ENCODE measurements around the gene GIMAP8. TPM values are rescaled to one million over a fixed set of nuclear protein-coding genes. Genes with fewer than 3 reads are reported as not detected.

The GIMAP8 gene
- total RNA-seq, 1 experiment from 2014 or later = not detected

GRCh38 chr7:150417239-150417638, 33.2 kb upstream of the GIMAP8 start:
- Histone ChIP-seq H3K9ac (ENCODE audit: low read length) (no peak overlapping the region), H3K79me2 (ENCODE audit: low read length) (no peaks in the 10 kb centered on the region), H3K4me1 (ENCODE audit: low read length) (no peaks in the 10 kb centered on the region), H3K9me2 (replicated peaks; ENCODE audit: insufficient read depth, low read length) (no peaks in the 10 kb centered on the region), H4K20me1 (ENCODE audit: insufficient read depth, low read depth, low read length) (no peaks in the 10 kb centered on the region), H3K4me2 (ENCODE audit: low read depth, low read length, poor library complexity, severe bottlenecking) (no peak overlapping the region), H3K27me3 (ENCODE audit: low read length) (no peaks in the 10 kb centered on the region), H3K27ac (ENCODE audit: low read length) (no peak overlapping the region), H2AFZ (ENCODE audit: low read length) (no peak overlapping the region), H3K9me3 (ENCODE audit: low read length) (no peaks in the 10 kb centered on the region), H3K36me3 (ENCODE audit: insufficient read depth, low read length) (no peaks in the 10 kb centered on the region), H3K4me3 (ENCODE audit: low read length) (no peak overlapping the region)
- no peak for DNase-seq

DNA sequence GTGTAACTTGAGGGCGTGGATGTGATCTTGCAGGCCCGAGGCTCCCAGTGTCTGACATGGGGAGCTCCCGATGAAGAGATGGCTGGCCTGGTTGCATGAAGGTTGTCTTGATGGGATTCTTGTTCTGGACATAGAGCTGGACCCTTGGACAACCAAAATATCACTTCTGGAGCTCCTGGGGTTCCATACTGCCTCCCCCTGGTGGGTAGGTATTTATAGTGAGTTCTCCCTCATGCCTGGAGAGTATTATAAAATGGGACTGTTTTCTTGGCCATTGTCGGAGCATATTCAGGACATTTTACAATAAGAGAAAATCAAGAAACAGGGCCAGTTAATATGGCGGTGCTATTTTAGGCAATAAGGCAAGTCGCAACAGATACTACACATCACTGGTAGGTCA, 32.6 kb upstream of the GIMAP8 start:
- DNase-seq = no peak
- no peak overlapping the region for H3K4me2 ChIP-seq (ENCODE audit: low read depth, low read length, poor library complexity, severe bottlenecking)

DNA sequence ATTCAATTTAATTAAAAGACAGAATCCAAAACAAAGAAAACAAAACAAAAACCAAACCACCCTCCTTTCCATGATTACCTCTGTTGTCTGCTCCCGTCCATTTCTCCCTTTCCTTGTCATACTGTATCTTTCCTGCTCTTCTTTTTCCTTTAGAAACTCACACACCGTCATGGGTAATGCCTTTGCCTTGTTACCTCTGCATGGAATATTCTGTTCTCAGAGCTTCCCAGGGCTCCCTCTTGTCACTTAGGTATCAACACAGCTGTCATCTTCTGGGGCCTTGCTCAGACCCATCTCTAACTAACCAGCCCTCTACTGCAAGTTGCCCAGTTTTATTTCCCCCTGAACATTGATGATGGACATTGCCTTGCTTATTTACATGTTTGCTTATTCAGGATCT, 30.2 kb upstream of the GIMAP8 start:
- Histone ChIP-seq H3K27ac (ENCODE audit: low read length) (no peak overlapping the region), H2AFZ (ENCODE audit: low read length) (no peak overlapping the region), H3K4me3 (ENCODE audit: low read length) (no peak overlapping the region), H3K4me2 (ENCODE audit: low read depth, low read length, poor library complexity, severe bottlenecking) (no peak overlapping the region), H3K27me3 (ENCODE audit: low read length) (no peaks in the 10 kb centered on the region), H3K9me2 (replicated peaks; ENCODE audit: insufficient read depth, low read length) (no peaks in the 10 kb centered on the region), H3K9ac (ENCODE audit: low read length) (no peak overlapping the region), H3K9me3 (ENCODE audit: low read length) (no peaks in the 10 kb centered on the region), H3K79me2 (ENCODE audit: low read length) (no peaks in the 10 kb centered on the region), H3K4me1 (ENCODE audit: low read length) (no peaks in the 10 kb centered on the region), H4K20me1 (ENCODE audit: insufficient read depth, low read depth, low read length) (no peaks in the 10 kb centered on the region), H3K36me3 (ENCODE audit: insufficient read depth, low read length) (no peaks in the 10 kb centered on the region)
- no peak for DNase-seq

More for the DNA sequence above, 32.6 kb upstream of the GIMAP8 start:
- Histone ChIP-seq H3K36me3 (ENCODE audit: insufficient read depth, low read length) (no peaks in the 10 kb centered on the region), H3K9me3 (ENCODE audit: low read length) (no peaks in the 10 kb centered on the region), H3K4me1 (ENCODE audit: low read length) (no peaks in the 10 kb centered on the region), H4K20me1 (ENCODE audit: insufficient read depth, low read depth, low read length) (no peaks in the 10 kb centered on the region), H3K27me3 (ENCODE audit: low read length) (no peaks in the 10 kb centered on the region), H3K9me2 (replicated peaks; ENCODE audit: insufficient read depth, low read length) (no peaks in the 10 kb centered on the region), H3K27ac (ENCODE audit: low read length) (no peak overlapping the region), H3K9ac (ENCODE audit: low read length) (no peak overlapping the region), H3K79me2 (ENCODE audit: low read length) (no peaks in the 10 kb centered on the region), H3K4me3 (ENCODE audit: low read length) (no peak overlapping the region), H2AFZ (ENCODE audit: low read length) (no peak overlapping the region)

DNA sequence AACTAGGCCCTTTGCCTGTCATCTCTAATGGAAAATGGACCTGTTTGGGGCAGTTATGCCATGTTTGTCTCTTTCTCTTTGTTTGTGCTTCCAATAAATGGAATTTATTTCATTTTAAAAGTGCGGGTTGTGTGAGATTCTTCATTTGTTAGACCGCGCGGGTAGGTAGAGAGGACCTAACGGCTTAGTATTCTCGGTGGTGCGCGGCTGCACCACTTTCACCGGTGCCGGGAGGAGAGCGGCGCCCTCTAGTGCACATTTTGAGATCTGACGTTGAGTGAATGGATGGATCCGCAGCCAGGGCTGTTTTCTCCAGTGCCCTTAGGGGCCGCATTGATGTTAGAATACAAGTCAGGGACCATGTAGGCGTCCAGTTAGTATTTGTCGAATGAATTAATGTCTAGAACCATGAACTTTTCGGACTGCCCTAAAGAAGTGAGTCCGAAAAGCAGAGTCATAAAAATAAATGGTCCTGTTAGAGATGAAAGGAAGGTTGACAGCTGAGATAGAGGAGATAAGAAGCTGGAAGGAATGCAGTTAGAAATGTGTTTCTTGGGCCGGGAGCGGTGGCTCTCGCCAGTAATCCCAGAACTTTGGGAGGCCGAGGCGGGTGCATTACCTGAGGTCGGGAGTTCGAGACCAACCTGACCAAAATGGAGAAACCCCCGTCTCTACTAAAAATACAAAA, 29.3 kb upstream of the GIMAP8 start:
- DNase-seq = peak; percentile 91
- no peaks in the 10 kb centered on the region for H3K9me3 ChIP-seq (ENCODE audit: low read length)
- no peak overlapping the region for H3K4me3 ChIP-seq (ENCODE audit: low read length)
- no peaks in the 10 kb centered on the region for H3K4me1 ChIP-seq (ENCODE audit: low read length)
- H3K9ac ChIP-seq (ENCODE audit: low read length) = no peak overlapping the region
- H2AFZ ChIP-seq (ENCODE audit: low read length) = no peak overlapping the region
- no peaks in the 10 kb centered on the region for H3K27me3 ChIP-seq (ENCODE audit: low read length)
- no peaks in the 10 kb centered on the region for H3K36me3 ChIP-seq (ENCODE audit: insufficient read depth, low read length)
- H4K20me1 ChIP-seq (ENCODE audit: insufficient read depth, low read depth, low read length) = no peaks in the 10 kb centered on the region
- no peak overlapping the region for H3K27ac ChIP-seq (ENCODE audit: low read length)
- no peaks in the 10 kb centered on the region for H3K79me2 ChIP-seq (ENCODE audit: low read length)
- H3K9me2 ChIP-seq (replicated peaks; ENCODE audit: insufficient read depth, low read length) = no peaks in the 10 kb centered on the region
- no peak overlapping the region for H3K4me2 ChIP-seq (ENCODE audit: low read depth, low read length, poor library complexity, severe bottlenecking)

GRCh38 chr7:150421831-150422230, 28.6 kb upstream of the GIMAP8 start:
- H3K9me2 ChIP-seq (replicated peaks; ENCODE audit: insufficient read depth, low read length) = no peaks in the 10 kb centered on the region
- H3K4me3 ChIP-seq (ENCODE audit: low read length) = no peak overlapping the region
- no peak for DNase-seq
- H3K9me3 ChIP-seq (ENCODE audit: low read length) = no peaks in the 10 kb centered on the region
- no peak overlapping the region for H3K27ac ChIP-seq (ENCODE audit: low read length)
- no peaks in the 10 kb centered on the region for H4K20me1 ChIP-seq (ENCODE audit: insufficient read depth, low read depth, low read length)
- no peak overlapping the region for H3K9ac ChIP-seq (ENCODE audit: low read length)
- H3K27me3 ChIP-seq (ENCODE audit: low read length) = no peaks in the 10 kb centered on the region
- no peak overlapping the region for H2AFZ ChIP-seq (ENCODE audit: low read length)
- H3K36me3 ChIP-seq (ENCODE audit: insufficient read depth, low read length) = no peaks in the 10 kb centered on the region
- H3K4me2 ChIP-seq (ENCODE audit: low read depth, low read length, poor library complexity, severe bottlenecking) = no peak overlapping the region
- H3K79me2 ChIP-seq (ENCODE audit: low read length) = no peaks in the 10 kb centered on the region
- no peaks in the 10 kb centered on the region for H3K4me1 ChIP-seq (ENCODE audit: low read length)

DNA sequence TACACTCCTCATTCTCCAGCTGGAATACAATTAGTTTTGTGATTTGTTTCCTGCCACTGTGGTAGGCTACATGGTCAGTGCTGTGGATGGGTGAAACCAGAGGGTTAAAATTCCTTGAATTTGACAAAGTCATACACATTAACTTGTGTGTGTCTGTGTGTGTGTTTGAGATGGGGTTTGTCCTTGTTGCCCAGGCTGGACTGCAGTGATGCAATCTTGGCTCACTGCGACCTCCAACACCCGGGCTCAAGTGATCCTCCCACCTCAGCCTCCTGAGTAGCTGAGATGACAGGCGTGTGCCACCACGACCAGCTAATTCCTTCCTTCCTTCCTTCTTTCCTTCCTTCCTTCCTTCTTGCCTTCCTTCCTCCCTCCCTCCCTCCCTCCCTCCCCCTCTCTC, 24.8 kb upstream of the GIMAP8 start:
- H3K4me1 ChIP-seq (ENCODE audit: low read length) = no peaks in the 10 kb centered on the region
- no peaks in the 10 kb centered on the region for H3K9me3 ChIP-seq (ENCODE audit: low read length)
- H3K27ac ChIP-seq (ENCODE audit: low read length) = no peak overlapping the region
- no peak overlapping the region for H2AFZ ChIP-seq (ENCODE audit: low read length)
- H3K79me2 ChIP-seq (ENCODE audit: low read length) = no peaks in the 10 kb centered on the region
- no peaks in the 10 kb centered on the region for H4K20me1 ChIP-seq (ENCODE audit: insufficient read depth, low read depth, low read length)
- H3K27me3 ChIP-seq (ENCODE audit: low read length) = no peaks in the 10 kb centered on the region
- no peaks in the 10 kb centered on the region for H3K9me2 ChIP-seq (replicated peaks; ENCODE audit: insufficient read depth, low read length)
- no peak for DNase-seq
- H3K36me3 ChIP-seq (ENCODE audit: insufficient read depth, low read length) = no peaks in the 10 kb centered on the region
- no peak overlapping the region for H3K9ac ChIP-seq (ENCODE audit: low read length)
- no peak overlapping the region for H3K4me2 ChIP-seq (ENCODE audit: low read depth, low read length, poor library complexity, severe bottlenecking)
- H3K4me3 ChIP-seq (ENCODE audit: low read length) = no peak overlapping the region

GRCh38 chr7:150428671-150429451, 21.6 kb upstream of the GIMAP8 start:
- Histone ChIP-seq H3K9ac (ENCODE audit: low read length) (no peak overlapping the region), H3K79me2 (ENCODE audit: low read length) (no peaks in the 10 kb centered on the region), H3K4me3 (ENCODE audit: low read length) (no peak overlapping the region), H3K4me1 (ENCODE audit: low read length) (no peaks in the 10 kb centered on the region), H3K27ac (ENCODE audit: low read length) (no peak overlapping the region), H2AFZ (ENCODE audit: low read length) (no peak overlapping the region), H3K9me2 (replicated peaks; ENCODE audit: insufficient read depth, low read length) (no peaks in the 10 kb centered on the region), H3K9me3 (ENCODE audit: low read length) (no peaks in the 10 kb centered on the region), H3K27me3 (ENCODE audit: low read length) (no peaks in the 10 kb centered on the region), H3K36me3 (ENCODE audit: insufficient read depth, low read length) (no peaks in the 10 kb centered on the region), H3K4me2 (ENCODE audit: low read depth, low read length, poor library complexity, severe bottlenecking) (no peak overlapping the region), H4K20me1 (ENCODE audit: insufficient read depth, low read depth, low read length) (no peaks in the 10 kb centered on the region)
- no peak for DNase-seq

DNA sequence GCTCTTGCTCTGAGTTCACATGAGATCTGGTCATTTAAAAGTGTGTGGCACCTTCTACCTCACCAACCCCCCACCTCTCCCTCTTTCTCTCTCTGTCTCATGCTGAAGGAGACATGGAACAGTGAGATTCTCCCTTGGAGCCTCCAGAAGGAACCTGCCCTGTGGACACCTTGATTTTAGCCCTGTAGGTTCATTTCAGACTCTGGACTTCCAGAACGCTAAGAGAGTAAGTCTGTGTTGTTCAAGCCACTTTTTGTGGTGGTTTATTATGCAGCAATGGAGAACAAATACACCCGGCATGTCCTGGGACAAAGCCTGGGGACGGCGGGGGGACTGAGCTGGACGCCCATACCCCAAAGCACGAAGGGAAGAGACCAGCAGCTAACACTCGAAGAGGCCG, 20.7 kb upstream of the GIMAP8 start:
- Histone ChIP-seq H2AFZ (ENCODE audit: low read length) (no peak overlapping the region), H3K36me3 (ENCODE audit: insufficient read depth, low read length) (no peaks in the 10 kb centered on the region), H4K20me1 (ENCODE audit: insufficient read depth, low read depth, low read length) (no peaks in the 10 kb centered on the region), H3K9me2 (replicated peaks; ENCODE audit: insufficient read depth, low read length) (no peaks in the 10 kb centered on the region), H3K9ac (ENCODE audit: low read length) (no peak overlapping the region), H3K27ac (ENCODE audit: low read length) (no peak overlapping the region), H3K4me3 (ENCODE audit: low read length) (no peak overlapping the region), H3K4me1 (ENCODE audit: low read length) (no peaks in the 10 kb centered on the region), H3K27me3 (ENCODE audit: low read length) (no peaks in the 10 kb centered on the region), H3K79me2 (ENCODE audit: low read length) (no peaks in the 10 kb centered on the region), H3K4me2 (ENCODE audit: low read depth, low read length, poor library complexity, severe bottlenecking) (no peak overlapping the region), H3K9me3 (ENCODE audit: low read length) (no peaks in the 10 kb centered on the region)
- DNase-seq = no peak

Measured in Karpas-422 (cell line).